IMR-90 (cell line): ENCODE measurements around the gene ARHGAP36. TPM values are rescaled to one million over a fixed set of nuclear protein-coding genes. Genes with fewer than 3 reads are reported as not detected.

Experiments used
- ATAC-seq: fragments of 200-7000 bp; cut with Tn5 transposase; 2 replicates; pipeline ENCODE4 v1.9.1; 2020; ENCODE audit warnings: low read depth, mild to moderate bottlenecking, moderate library complexity
- BruUV-seq: library from RNA; stranded (reverse); fragments of 400-500 nt; replicated peaks from 2 replicates; lab custom pipeline; 2021; lab: Mats Ljungman, UMichigan
- CTCF ChIA-PET: fragments of 300-600 bp; formaldehyde crosslinking; extraction: SDS; loops from one replicate; lab custom pipeline; 2021; ENCODE audit warnings: antibody characterized with exemption; lab: Yijun Ruan, JAX
- POLR2A ChIA-PET: fragments of 300-600 bp; sonication (Branson Sonifier 250); formaldehyde crosslinking; loops from one replicate; lab custom pipeline; 2022; ENCODE audit warnings: antibody characterized with exemption; ENCODE audit not compliant: unreplicated experiment; lab: Charles Lee
- DNase-seq: peaks from one replicate; pipeline ENCODE4 v3.0.0; 2013
- H2AFZ ChIP-seq: replicated peaks from 2 replicates; pipeline ENCODE3; 2013; ENCODE audit warnings: low read length, mild to moderate bottlenecking; ENCODE audit not compliant: poor library complexity
- H2AK5ac ChIP-seq: 2 replicates; pipeline ENCODE4 v1.6.1; 2013; ENCODE audit warnings: low read depth, low read length, inconsistent platforms
- H2AK9ac ChIP-seq: replicated peaks from 2 replicates; pipeline ENCODE3; 2013; ENCODE audit warnings: mild to moderate bottlenecking, low read depth, low read length, moderate library complexity; ENCODE audit not compliant: poor library complexity
- H2BK120ac ChIP-seq: 2 replicates; pipeline ENCODE4 v1.6.1; 2013; ENCODE audit warnings: low read depth, low read length, inconsistent platforms
- H2BK15ac ChIP-seq: 3 replicates; pipeline ENCODE4 v1.6.1; 2013; ENCODE audit warnings: low read depth, low read length, inconsistent platforms
- H2BK20ac ChIP-seq: 2 replicates; pipeline ENCODE4 v1.6.1; 2013; ENCODE audit warnings: low read depth, mild to moderate bottlenecking, inconsistent platforms, low read length, moderate library complexity
- H2BK5ac ChIP-seq: 2 replicates; pipeline ENCODE4 v1.6.1; 2013; ENCODE audit warnings: mild to moderate bottlenecking, low read depth, low read length, inconsistent platforms; ENCODE audit not compliant: poor library complexity, severe bottlenecking
- H3K14ac ChIP-seq: replicated peaks from 2 replicates; pipeline ENCODE4 v1.6.1; 2013; ENCODE audit warnings: low read depth, low read length, inconsistent platforms
- H3K18ac ChIP-seq: 2 replicates; pipeline ENCODE4 v1.6.1; 2013; ENCODE audit warnings: low read depth, low read length, control low read depth
- H3K23ac ChIP-seq: 2 replicates; pipeline ENCODE4 v1.6.1; 2013; ENCODE audit warnings: low read depth, low read length, inconsistent platforms
- H3K27ac ChIP-seq: 2 replicates; pipeline ENCODE4 v1.5.1; 2013; ENCODE audit warnings: mild to moderate bottlenecking, control low read depth, low read length; ENCODE audit not compliant: insufficient read depth
- H3K27me3 ChIP-seq: 2 replicates; pipeline ENCODE4 v1.6.1; 2013; ENCODE audit warnings: low read length; ENCODE audit not compliant: control insufficient read depth, insufficient read depth
- H3K36me3 ChIP-seq: 2 replicates; pipeline ENCODE4 v1.6.1; 2013; ENCODE audit warnings: low read length, mixed read lengths; ENCODE audit not compliant: control insufficient read depth, insufficient read depth
- H3K4ac ChIP-seq: 2 replicates; pipeline ENCODE4 v1.6.1; 2013; ENCODE audit warnings: low read depth, low read length, inconsistent platforms
- H3K4me1 ChIP-seq: 2 replicates; pipeline ENCODE4 v1.6.1; 2013; ENCODE audit warnings: low read length, mixed read lengths; ENCODE audit not compliant: control insufficient read depth, insufficient read depth
- H3K4me2 ChIP-seq: 2 replicates; pipeline ENCODE4 v1.6.1; 2013; ENCODE audit warnings: low read depth, mild to moderate bottlenecking, control low read depth, low read length, moderate library complexity
- H3K4me3 ChIP-seq: 2 replicates; pipeline ENCODE4 v1.5.1; 2013; ENCODE audit warnings: low read depth, mild to moderate bottlenecking, control low read depth, low read length, moderate library complexity; ENCODE audit not compliant: insufficient read depth
- H3K56ac ChIP-seq: 2 replicates; pipeline ENCODE4 v1.6.1; 2013; ENCODE audit warnings: low read length, inconsistent platforms; ENCODE audit not compliant: insufficient read depth; ENCODE audit errors: extremely low read depth
- H3K79me1 ChIP-seq, 2 experiments: 2 replicates each; pipeline ENCODE4 v1.6.1; 2013; ENCODE audit warnings: low read length in 2 of 2, inconsistent platforms in 1 of 2, low read depth in 1 of 2
- H3K9ac ChIP-seq: 2 replicates; pipeline ENCODE4 v1.6.1; 2013; ENCODE audit warnings: low read depth, low read length, control low read depth
- H3K9me1 ChIP-seq: 2 replicates; pipeline ENCODE4 v1.6.1; 2013; ENCODE audit warnings: low read length, inconsistent platforms; ENCODE audit not compliant: insufficient read depth
- H3K9me3 ChIP-seq: 2 replicates; pipeline ENCODE4 v1.6.1; 2013; ENCODE audit warnings: low read length; ENCODE audit not compliant: control insufficient read depth, insufficient read depth
- H4K20me1 ChIP-seq: 2 replicates; pipeline ENCODE4 v1.6.1; 2013; ENCODE audit warnings: low read length, inconsistent platforms; ENCODE audit not compliant: insufficient read depth
- H4K5ac ChIP-seq: 2 replicates; pipeline ENCODE4 v1.6.1; 2013; ENCODE audit warnings: mild to moderate bottlenecking, low read depth, low read length, control low read depth
- H4K8ac ChIP-seq, 2 experiments: 2 replicates each; pipeline ENCODE4 v1.6.1; 2013; ENCODE audit warnings: low read depth in 2 of 2, low read length in 2 of 2, control low read depth in 1 of 2, inconsistent platforms in 1 of 2
- H4K91ac ChIP-seq: 2 replicates; pipeline ENCODE4 v1.6.1; 2013; ENCODE audit warnings: low read depth, low read length, inconsistent platforms; ENCODE audit not compliant: insufficient read depth
- CEBPB ChIP-seq: IDR thresholded peaks from 2 replicates; pipeline ENCODE4 v1.6.1; 2012; ENCODE audit warnings: low read depth, low read length, improper control_type of control experiment
- RCOR1 ChIP-seq: IDR thresholded peaks from 2 replicates; pipeline ENCODE4 v1.6.1; 2012; ENCODE audit warnings: mild to moderate bottlenecking, low read length, improper control_type of control experiment; ENCODE audit not compliant: insufficient replicate concordance
- WGBS, 2 experiments: methylation state at CpG; one replicate each; pipeline versions ENCODE4 v1.1.5 to v1.1.7; 2013; ENCODE audit warnings: missing lambda C conversion rate in 2 of 2; ENCODE audit not compliant: insufficient read length in 1 of 2; ENCODE audit errors: extremely low coverage in 2 of 2; 5-methylcytosine and 5-hydroxymethylcytosine counted together
- dilution Hi-C: fragments of 300-500 bp; cut with HindIII; formaldehyde crosslinking; loops from one replicate; pipeline ENCODE4 v1.14.3; 2018; ENCODE audit warnings: low sequenced_read_pairs; ENCODE audit not compliant: unreplicated experiment
- in situ Hi-C: fragments of 300-500 bp; cut with MboI; formaldehyde crosslinking; loops from 3 replicates; pipeline ENCODE4 v1.14.3; 2019; ENCODE audit warnings: low sequenced_read_pairs, inconsistent platforms, mixed read lengths
- intact Hi-C: fragments of 100-400 bp; cut with micrococcal nuclease; formaldehyde crosslinking; loops from 2 replicates; pipeline ENCODE4 v1.10.0; 2022
- polyA plus RNA-seq, 3 experiments: library from polyadenylated mRNA; depleted of rRNA; stranded (reverse); fragments of >200 nt; gene quantifications; 2 replicates each; pipeline ENCODE4 v1.2.3, GENCODE V29; 2012; ENCODE audit warnings: low replicate concordance in 1 of 3
- total RNA-seq: library from RNA; depleted of rRNA; stranded (reverse); fragments of >200 nt; gene quantifications from 2 replicates; pipeline ENCODE4 v1.2.3, GENCODE V29; 2012

Gene ARHGAP36
- total and polyA plus RNA-seq, 2 of the 4 experiments (the other 2 are of a cell fraction): not detected

GRCh38 chrX:131073607-131074006, 15.5 kb downstream of the ARHGAP36 start:
- ATAC-seq (no peak), DNase-seq (no peak)
- Histone ChIP-seq H2AK5ac (no peak overlapping the region), H3K27ac (no peak overlapping the region), H3K79me1 (no peaks in the 10 kb centered on the region), H3K9ac (no peak overlapping the region), H3K4me2 (no peak overlapping the region), H4K5ac (no peak overlapping the region), H2AK9ac (no peak overlapping the region), H3K56ac (no peak overlapping the region), H2BK120ac (no peak overlapping the region), H3K36me3 (no peaks in the 10 kb centered on the region), H3K18ac (no peak overlapping the region), H3K9me3 (no peaks in the 10 kb centered on the region), H3K4ac (no peak overlapping the region), H3K23ac (no peak overlapping the region), H2BK20ac (no peak overlapping the region), H3K27me3 (peaks cover 9% of the 10 kb centered on the region), H3K9me1 (no peaks in the 10 kb centered on the region), H2AFZ (no peak overlapping the region), H4K20me1 (no peaks in the 10 kb centered on the region), H4K8ac (no peak overlapping the region), H2BK5ac (no peak overlapping the region), H3K4me1 (no peaks in the 10 kb centered on the region), H3K4me3 (no peak overlapping the region), H4K91ac (no peak overlapping the region), H3K14ac (no peak overlapping the region), H2BK15ac (no peak overlapping the region)
- TF ChIP-seq CEBPB: peak; percentile 59
- no peak for TF ChIP-seq RCOR1
- WGBS, 2 experiments: 0% methylated on average over 1 of the region's 4 CpGs; no CpG with 5 or more reads in 1 of the 2 experiments
- intact Hi-C loops: no loop called here
- CTCF ChIA-PET: no interaction called here
- no TSS peak for BruUV-seq
- POLR2A ChIA-PET: no interaction called here
- dilution Hi-C loops: no loop called here
- in situ Hi-C loops: no loop called here
